WTC11 (cell line): ENCODE data around the gene HYPK. TPM values are rescaled to one million over a fixed set of nuclear protein-coding genes. Genes with fewer than 3 reads are reported as not detected.

ENCODE experiments used
- AFF4 ChIP-seq: sonication (generic); formaldehyde crosslinking; IDR thresholded peaks from 2 replicates; pipeline ENCODE4 v1.8.1; 2023; ENCODE audit warnings: mild to moderate bottlenecking, missing genetic modification reagents, borderline replicate concordance
- CBFB ChIP-seq: sonication (generic); formaldehyde crosslinking; IDR thresholded peaks from 2 replicates; pipeline ENCODE4 v1.8.1; 2022; ENCODE audit warnings: mild to moderate bottlenecking, low read depth, missing genetic modification reagents
- CDX4 ChIP-seq: fragments of 250-450 bp; sonication (Bioruptor Pico); IDR thresholded peaks from 2 replicates; pipeline ENCODE4 v1.9.0; 2021; ENCODE audit warnings: moderate library complexity, mild to moderate bottlenecking, inconsistent platforms, borderline replicate concordance
- CREB1 ChIP-seq: sonication (generic); formaldehyde crosslinking; IDR thresholded peaks from 2 replicates; pipeline ENCODE4 v1.8.0; 2023; ENCODE audit warnings: mild to moderate bottlenecking, missing genetic modification reagents
- E2F4 ChIP-seq: sonication (generic); formaldehyde crosslinking; IDR thresholded peaks from 2 replicates; pipeline ENCODE4 v1.8.1; 2022; ENCODE audit warnings: low read depth, mild to moderate bottlenecking, moderate library complexity, missing genetic modification reagents, borderline replicate concordance
- FOXK1 ChIP-seq: sonication (generic); formaldehyde crosslinking; IDR thresholded peaks from 2 replicates; pipeline ENCODE4 v1.8.0; 2022; ENCODE audit warnings: mild to moderate bottlenecking, moderate library complexity, missing genetic modification reagents
- GABPB1 ChIP-seq: sonication (generic); formaldehyde crosslinking; IDR thresholded peaks from 2 replicates; pipeline ENCODE4 v1.8.1; 2023; ENCODE audit warnings: mild to moderate bottlenecking, missing genetic modification reagents
- HMGA2 ChIP-seq: fragments of 250-450 bp; sonication (Bioruptor Pico); IDR thresholded peaks from 2 replicates; pipeline ENCODE4 v1.4.0; 2021; ENCODE audit warnings: mild to moderate bottlenecking, moderate library complexity
- JUN ChIP-seq: sonication (generic); formaldehyde crosslinking; IDR thresholded peaks from 2 replicates; pipeline ENCODE4 v1.8.0; 2023; ENCODE audit warnings: mild to moderate bottlenecking, missing genetic modification reagents
- MLX ChIP-seq: sonication (generic); formaldehyde crosslinking; IDR thresholded peaks from 2 replicates; pipeline ENCODE4 v1.8.1; 2023; ENCODE audit warnings: mild to moderate bottlenecking, missing genetic modification reagents, moderate library complexity
- MYBL2 ChIP-seq: sonication (generic); formaldehyde crosslinking; IDR thresholded peaks from 2 replicates; pipeline ENCODE4 v1.8.1; 2023; ENCODE audit warnings: mild to moderate bottlenecking, moderate library complexity, missing genetic modification reagents
- NFE2L1 ChIP-seq: sonication (generic); formaldehyde crosslinking; IDR thresholded peaks from 2 replicates; pipeline ENCODE4 v1.8.1; 2023; ENCODE audit warnings: missing genetic modification reagents
- NFYB ChIP-seq: sonication (generic); formaldehyde crosslinking; conservative IDR thresholded peaks from 2 replicates; pipeline ENCODE4 v1.8.0; 2022; ENCODE audit warnings: low read depth, missing genetic modification reagents
- NR1H2 ChIP-seq: sonication (generic); formaldehyde crosslinking; IDR thresholded peaks from 2 replicates; pipeline ENCODE4 v1.9.0; 2021; ENCODE audit warnings: mild to moderate bottlenecking, moderate library complexity, missing genetic modification reagents
- RELA ChIP-seq: sonication (generic); formaldehyde crosslinking; IDR thresholded peaks from 2 replicates; pipeline ENCODE4 v1.8.1; 2022; ENCODE audit warnings: missing genetic modification reagents, mild to moderate bottlenecking, borderline replicate concordance
- SMAD4 ChIP-seq: sonication (generic); formaldehyde crosslinking; IDR thresholded peaks from 2 replicates; pipeline ENCODE4 v1.8.0; 2022; ENCODE audit warnings: mild to moderate bottlenecking, missing genetic modification reagents
- SOX15 ChIP-seq: fragments of 250-450 bp; sonication (Bioruptor Pico); IDR thresholded peaks from 2 replicates; pipeline ENCODE4 v1.9.0; 2021; ENCODE audit warnings: mild to moderate bottlenecking
- SP1 ChIP-seq: sonication (generic); formaldehyde crosslinking; conservative IDR thresholded peaks from 2 replicates; pipeline ENCODE4 v1.8.1; 2022; ENCODE audit warnings: missing genetic modification reagents
- TEAD1 ChIP-seq: sonication (generic); formaldehyde crosslinking; IDR thresholded peaks from 2 replicates; pipeline ENCODE4 v1.8.0; 2022; ENCODE audit warnings: mild to moderate bottlenecking, missing genetic modification reagents
- ZBTB43 ChIP-seq: sonication (generic); formaldehyde crosslinking; IDR thresholded peaks from 2 replicates; pipeline ENCODE4 v1.8.1; 2023; ENCODE audit warnings: mild to moderate bottlenecking, missing genetic modification reagents
- ZSCAN18 ChIP-seq: fragments of 250-450 bp; sonication (Bioruptor Pico); IDR thresholded peaks from 2 replicates; pipeline ENCODE4 v2.1.2; 2022; ENCODE audit warnings: mild to moderate bottlenecking, moderate library complexity
- total RNA-seq: library from RNA; stranded (reverse); gene quantifications from 3 replicates; pipeline ENCODE4 v1.2.3, GENCODE V29; 2021
- TF ChIP-seq, protein P1 (sequence below): sonication (generic); formaldehyde crosslinking; IDR thresholded peaks from 2 replicates; pipeline ENCODE4 v1.8.0; 2023; ENCODE audit warnings: mild to moderate bottlenecking, missing genetic modification reagents
- TF ChIP-seq, protein P2 (sequence below): sonication (generic); formaldehyde crosslinking; IDR thresholded peaks from 2 replicates; pipeline ENCODE4 v1.8.1; 2022; ENCODE audit warnings: mild to moderate bottlenecking, moderate library complexity, missing genetic modification reagents

The HYPK gene
- total RNA-seq, 1 experiment from 2014 or later, result 22.0 TPM

DNA sequence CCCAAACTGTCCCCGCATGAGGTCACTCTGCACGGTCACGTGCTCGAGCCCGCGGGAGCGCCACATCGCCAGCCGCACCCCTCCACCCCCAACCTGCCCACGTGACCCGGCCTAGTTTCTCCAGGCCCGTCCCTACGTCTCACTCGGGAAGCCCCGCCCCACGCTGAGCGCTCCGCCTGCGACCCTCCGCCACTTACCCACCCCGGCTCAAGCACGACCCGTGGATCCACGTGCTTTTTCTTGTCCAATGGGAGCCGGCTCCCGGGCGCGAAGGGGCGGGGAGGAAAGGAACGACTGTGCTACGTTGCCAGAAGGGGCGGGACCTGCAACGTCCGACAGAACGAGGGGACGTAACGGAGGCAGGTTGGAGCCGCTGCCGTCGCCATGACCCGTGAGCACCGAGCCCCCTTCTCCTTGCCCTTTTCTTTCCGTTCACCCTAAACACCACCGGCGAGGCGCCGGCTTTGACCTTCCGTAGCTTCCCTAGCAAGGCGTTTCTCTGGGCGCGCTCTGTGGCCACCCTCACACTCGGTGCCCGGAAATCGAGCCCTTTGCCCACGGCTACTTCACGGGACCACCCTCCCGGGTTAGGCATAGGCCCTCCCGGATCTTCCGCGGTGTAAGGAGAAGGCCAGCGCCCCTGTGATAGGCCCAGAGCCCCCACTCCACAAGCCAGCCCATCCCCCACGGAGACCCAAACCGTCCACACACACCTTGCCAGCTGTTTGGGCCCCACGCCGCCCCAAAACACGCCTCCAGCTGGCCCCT lies 8.2 kb upstream of the HYPK start, which contains the start of gene SERF2 (continued):
- TF ChIP-seq, protein P1, sequence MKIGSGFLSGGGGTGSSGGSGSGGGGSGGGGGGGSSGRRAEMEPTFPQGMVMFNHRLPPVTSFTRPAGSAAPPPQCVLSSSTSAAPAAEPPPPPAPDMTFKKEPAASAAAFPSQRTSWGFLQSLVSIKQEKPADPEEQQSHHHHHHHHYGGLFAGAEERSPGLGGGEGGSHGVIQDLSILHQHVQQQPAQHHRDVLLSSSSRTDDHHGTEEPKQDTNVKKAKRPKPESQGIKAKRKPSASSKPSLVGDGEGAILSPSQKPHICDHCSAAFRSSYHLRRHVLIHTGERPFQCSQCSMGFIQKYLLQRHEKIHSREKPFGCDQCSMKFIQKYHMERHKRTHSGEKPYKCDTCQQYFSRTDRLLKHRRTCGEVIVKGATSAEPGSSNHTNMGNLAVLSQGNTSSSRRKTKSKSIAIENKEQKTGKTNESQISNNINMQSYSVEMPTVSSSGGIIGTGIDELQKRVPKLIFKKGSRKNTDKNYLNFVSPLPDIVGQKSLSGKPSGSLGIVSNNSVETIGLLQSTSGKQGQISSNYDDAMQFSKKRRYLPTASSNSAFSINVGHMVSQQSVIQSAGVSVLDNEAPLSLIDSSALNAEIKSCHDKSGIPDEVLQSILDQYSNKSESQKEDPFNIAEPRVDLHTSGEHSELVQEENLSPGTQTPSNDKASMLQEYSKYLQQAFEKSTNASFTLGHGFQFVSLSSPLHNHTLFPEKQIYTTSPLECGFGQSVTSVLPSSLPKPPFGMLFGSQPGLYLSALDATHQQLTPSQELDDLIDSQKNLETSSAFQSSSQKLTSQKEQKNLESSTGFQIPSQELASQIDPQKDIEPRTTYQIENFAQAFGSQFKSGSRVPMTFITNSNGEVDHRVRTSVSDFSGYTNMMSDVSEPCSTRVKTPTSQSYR (CRISPR knock-in tag), result peak; percentile 28; the same call in 1 of the 2 replicates
- TF ChIP-seq NFYB (peak; percentile 72), GABPB1 (0 out of 2 replicates have a peak, but pooled peaks have one; percentile 10), CREB1 (no peak), NR1H2 (CRISPR knock-in tag) (no peak), NFE2L1 (CRISPR knock-in tag) (peak; percentile 6; the same call in 1 of the 2 replicates), JUN (CRISPR knock-in tag) (no peak), AFF4 (CRISPR knock-in tag) (no peak), MLX (CRISPR knock-in tag) (no peak), HMGA2 (CRISPR knock-in tag) (peak; percentile 6; the same call in 1 of the 2 replicates), CDX4 (CRISPR knock-in tag) (no peak), MYBL2 (0 out of 2 replicates have a peak, but pooled peaks have one; percentile 35), RELA (no peak), ZSCAN18 (CRISPR knock-in tag) (no peak), SP1 (CRISPR knock-in tag) (peak; percentile 90), CBFB (CRISPR knock-in tag) (no peak), SMAD4 (CRISPR knock-in tag) (no peak), E2F4 (CRISPR knock-in tag) (no peak), FOXK1 (CRISPR knock-in tag) (peak; percentile 63; the same call in 1 of the 2 replicates), TEAD1 (CRISPR knock-in tag) (peak; percentile 50; the same call in 1 of the 2 replicates), ZBTB43 (CRISPR knock-in tag) (0 out of 2 replicates have a peak, but pooled peaks have one; percentile 54), SOX15 (CRISPR knock-in tag) (no peak)
- TF ChIP-seq, protein P2, sequence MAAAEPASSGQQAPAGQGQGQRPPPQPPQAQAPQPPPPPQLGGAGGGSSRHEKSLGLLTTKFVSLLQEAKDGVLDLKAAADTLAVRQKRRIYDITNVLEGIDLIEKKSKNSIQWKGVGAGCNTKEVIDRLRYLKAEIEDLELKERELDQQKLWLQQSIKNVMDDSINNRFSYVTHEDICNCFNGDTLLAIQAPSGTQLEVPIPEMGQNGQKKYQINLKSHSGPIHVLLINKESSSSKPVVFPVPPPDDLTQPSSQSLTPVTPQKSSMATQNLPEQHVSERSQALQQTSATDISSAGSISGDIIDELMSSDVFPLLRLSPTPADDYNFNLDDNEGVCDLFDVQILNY (CRISPR knock-in tag), result peak; percentile 76; the same call in 1 of the 2 replicates
